Activated naive CD4-positive, alpha-beta T cell treated with anti-CD3 and anti-CD28 coated beads, Interleukin-2, amount 50 U/mL, for 72 hours (primary cell): ENCODE data around the gene SYCP2. TPM values are rescaled to one million over a fixed set of nuclear protein-coding genes. Genes with fewer than 3 reads are reported as not detected.

Experiments
- ATAC-seq, 2 donors: fragments of 150-1000 bp; cut with Tn5 transposase; 2 replicates each; pipeline ENCODE4 v1.10.0; 2021; ENCODE audit warnings: mild to moderate bottlenecking in 2 of 2, moderate library complexity in 2 of 2
- DNase-seq, 2 donors: peaks; one replicate each; pipeline ENCODE4 v3.0.0; 2021 to 2022; ENCODE audit warnings: low spot score in 2 of 2
- H3K27ac Mint-ChIP-seq, 2 donors: one replicate each; pipeline ENCODE4 v1.8.0; 2022; ENCODE audit warnings: mild to moderate bottlenecking in 2 of 2, mixed read lengths in 2 of 2
- H3K36me3 Mint-ChIP-seq, 2 donors: one replicate each; pipeline ENCODE4 v1.8.0; 2022; ENCODE audit warnings: mixed read lengths in 2 of 2
- H3K9me3 Mint-ChIP-seq, 2 donors: one replicate each; pipeline ENCODE4 v1.8.0; 2022; ENCODE audit warnings: mixed read lengths in 2 of 2
- total RNA-seq, 2 donors: library from RNA; stranded (reverse); gene quantifications; one replicate each; pipeline ENCODE4 v1.2.3, GENCODE V29; 2022

The SYCP2 gene
- total RNA-seq, 2 donors from 2014 or later = 0.84 to 2.2 TPM

DNA sequence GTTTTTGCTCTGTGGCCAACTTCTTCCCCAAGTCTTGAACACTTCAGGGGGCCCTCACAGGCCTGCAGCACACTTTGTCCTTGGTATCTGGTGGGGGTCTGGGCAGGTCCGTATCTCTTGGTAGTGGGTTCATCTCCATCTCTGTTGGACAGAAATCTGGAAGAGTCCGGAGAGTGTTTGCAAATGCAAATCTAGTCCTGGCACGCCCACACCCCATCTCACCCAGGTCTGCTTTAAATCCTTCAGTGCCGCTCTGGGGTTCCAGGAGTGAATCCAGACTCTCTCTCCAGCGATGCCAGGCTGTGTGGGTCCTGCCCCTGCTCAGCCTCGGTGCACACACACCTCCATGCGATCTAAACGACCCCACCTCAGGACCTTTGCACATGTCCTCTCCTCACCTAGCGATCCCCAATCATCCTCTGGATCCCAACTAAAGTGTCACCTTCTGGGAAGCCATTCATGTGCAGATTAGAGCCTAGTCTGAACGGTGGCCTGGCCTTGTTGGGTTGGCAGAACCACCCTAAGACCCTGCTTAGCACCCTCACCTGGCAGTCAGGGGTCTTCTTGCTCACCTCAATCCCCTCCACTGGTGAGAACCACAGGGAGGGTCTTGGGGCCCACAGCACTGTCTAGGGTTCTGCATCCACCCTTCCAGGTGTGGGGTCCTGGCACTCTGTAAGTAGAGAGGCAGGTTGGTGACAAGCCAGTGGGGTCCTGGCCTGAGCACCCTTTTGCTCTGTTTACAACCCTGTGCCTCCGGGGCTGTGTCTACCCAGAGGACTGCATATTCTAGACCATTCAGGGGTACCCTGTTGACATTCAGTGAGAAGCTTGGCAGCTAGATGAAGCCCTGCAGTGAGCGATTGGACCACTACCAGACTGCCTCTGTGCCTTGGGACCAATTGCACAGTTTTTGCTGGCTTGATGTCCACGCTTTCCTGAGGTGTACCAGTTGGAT is 100.8 kb downstream of the SYCP2 start:
- no peaks in the 10 kb centered on the region for H3K36me3 Mint-ChIP-seq
- ATAC-seq = no peak
- H3K27ac Mint-ChIP-seq = no peak overlapping the region
- no peak for DNase-seq
- H3K9me3 Mint-ChIP-seq = no peaks in the 10 kb centered on the region

DNA sequence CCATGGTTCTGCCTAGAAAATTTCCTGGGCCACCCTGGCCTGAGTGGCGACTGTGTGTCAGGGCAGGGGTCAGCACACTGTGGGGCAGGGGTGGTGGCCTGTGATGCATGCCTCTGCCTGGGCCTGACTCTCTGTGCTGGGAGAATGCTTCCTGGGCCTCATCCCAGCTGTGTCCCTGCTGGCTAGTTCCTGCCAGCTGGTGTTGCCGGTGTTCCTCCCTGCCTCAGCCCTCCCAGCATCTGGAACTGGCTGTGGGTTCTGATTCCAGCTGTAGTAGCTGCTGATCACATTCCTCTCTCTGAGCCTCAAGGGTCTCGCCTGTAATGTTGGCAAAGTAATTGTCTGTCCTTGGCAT is 101.5 kb downstream of the SYCP2 start:
- DNase-seq (no peak), ATAC-seq (no peak)
- H3K36me3 Mint-ChIP-seq = no peaks in the 10 kb centered on the region
- H3K27ac Mint-ChIP-seq = no peak overlapping the region
- no peaks in the 10 kb centered on the region for H3K9me3 Mint-ChIP-seq

DNA sequence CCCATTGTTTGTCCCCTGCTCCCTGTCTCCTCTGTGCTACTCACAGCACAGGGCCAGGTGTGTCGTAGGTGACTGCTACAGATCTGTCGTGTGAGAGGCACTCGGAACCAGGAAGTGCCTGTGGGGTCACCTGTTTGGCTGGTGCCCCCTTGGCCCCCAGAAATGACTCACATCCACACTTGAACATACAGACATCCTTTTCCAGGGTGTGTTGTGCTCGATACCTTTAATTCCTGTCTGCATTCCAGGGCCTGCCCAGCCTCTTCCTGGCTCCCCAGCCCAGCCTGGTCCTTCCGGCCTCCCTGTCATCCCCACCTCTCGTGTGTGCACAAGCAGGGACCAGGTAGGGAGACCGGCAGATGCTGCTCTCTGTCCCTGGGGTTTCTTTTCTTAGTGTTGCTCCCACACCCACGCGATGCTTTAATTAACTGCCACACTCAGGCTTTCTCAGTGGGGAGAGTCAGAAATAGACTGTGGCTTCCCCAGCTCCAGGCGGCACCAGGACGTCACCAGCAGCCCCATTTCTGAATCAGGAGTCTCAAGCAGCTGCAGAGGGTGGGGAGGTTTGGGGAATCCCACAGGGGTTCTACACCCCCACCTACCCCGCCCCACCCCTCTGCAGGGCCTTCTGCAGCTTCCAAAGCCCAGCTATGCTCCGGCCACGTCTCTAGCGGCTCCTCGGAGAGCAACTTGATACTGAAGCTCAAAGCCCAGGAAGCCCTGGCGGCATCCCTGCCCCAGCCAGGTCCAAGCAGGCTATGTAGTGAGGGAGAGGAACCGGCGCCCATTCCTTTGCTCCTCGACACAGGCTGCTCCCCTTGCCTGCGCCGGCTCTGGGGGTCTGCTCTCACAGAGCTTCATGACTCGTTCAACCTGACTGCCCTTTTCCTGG is 102.2 kb downstream of the SYCP2 start:
- DNase-seq (no peak), ATAC-seq (no peak)
- no peaks in the 10 kb centered on the region for H3K9me3 Mint-ChIP-seq
- no peaks in the 10 kb centered on the region for H3K36me3 Mint-ChIP-seq
- H3K27ac Mint-ChIP-seq = no peak overlapping the region

DNA sequence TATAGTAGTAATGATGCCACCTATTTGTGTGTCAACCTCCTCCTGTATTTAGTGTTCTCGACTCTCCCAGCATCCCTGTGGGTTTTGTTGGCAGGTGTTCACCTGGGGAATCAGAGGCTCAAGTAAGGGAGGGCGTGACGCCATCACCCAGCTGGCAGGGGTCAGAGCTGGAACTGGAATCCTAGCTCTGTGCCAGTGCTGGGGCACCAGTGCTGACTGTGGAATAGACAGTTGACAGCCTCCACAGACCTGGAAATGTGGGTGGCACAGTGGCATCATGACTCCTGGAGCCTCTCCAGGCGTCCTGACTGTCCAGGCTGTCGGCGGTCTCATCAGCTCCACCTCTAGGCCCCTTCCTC is 102.8 kb downstream of the SYCP2 start:
- Mint-ChIP-seq H3K36me3 (no peaks in the 10 kb centered on the region), H3K27ac (no peak overlapping the region), H3K9me3 (no peaks in the 10 kb centered on the region)
- ATAC-seq (no peak), DNase-seq (no peak)

DNA sequence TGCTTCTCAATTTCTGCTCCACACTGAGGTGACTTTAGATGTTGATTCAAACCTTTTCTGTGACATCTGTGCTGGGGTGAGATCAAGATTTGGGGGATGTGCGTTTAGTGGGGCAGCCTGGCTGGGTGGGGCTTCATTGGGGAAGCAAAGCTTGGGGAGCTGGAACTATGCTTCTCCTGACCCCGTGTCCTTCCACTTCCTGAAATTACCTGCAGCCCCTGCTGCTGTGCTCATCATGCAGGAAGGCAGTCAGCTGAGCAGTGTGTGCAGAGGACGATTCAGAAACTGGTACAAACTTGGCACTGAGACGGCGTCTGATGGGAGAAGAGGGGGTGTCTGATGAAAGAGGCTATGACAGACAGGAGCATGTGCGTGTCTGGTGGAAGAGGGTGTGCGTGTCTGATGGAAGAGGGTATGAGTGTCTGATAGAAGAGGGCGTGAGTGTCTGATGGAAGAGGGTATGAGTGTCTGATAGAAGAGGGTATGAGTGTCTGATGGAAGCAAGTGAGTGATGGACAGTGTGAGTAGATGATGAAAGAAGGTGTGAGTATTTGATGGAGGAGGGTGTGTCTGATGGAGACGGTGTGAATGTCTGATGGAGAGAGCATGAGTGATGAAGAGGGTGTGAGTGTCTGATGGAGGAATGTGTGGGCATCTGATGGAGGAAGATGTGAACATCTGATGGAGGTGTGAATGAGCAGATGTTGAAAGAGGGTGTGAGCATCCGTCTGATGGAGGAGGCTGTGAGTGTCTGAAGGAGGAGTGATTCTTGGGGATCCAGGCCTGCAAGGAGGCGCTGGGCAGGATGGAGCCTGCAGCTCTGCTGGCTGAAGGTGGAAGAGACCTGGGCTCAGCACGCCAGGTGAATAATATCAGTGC is 103.4 kb downstream of the SYCP2 start:
- Mint-ChIP-seq H3K9me3 (no peaks in the 10 kb centered on the region), H3K27ac (no peak overlapping the region), H3K36me3 (no peaks in the 10 kb centered on the region)
- DNase-seq (no peak), ATAC-seq (no peak)

DNA sequence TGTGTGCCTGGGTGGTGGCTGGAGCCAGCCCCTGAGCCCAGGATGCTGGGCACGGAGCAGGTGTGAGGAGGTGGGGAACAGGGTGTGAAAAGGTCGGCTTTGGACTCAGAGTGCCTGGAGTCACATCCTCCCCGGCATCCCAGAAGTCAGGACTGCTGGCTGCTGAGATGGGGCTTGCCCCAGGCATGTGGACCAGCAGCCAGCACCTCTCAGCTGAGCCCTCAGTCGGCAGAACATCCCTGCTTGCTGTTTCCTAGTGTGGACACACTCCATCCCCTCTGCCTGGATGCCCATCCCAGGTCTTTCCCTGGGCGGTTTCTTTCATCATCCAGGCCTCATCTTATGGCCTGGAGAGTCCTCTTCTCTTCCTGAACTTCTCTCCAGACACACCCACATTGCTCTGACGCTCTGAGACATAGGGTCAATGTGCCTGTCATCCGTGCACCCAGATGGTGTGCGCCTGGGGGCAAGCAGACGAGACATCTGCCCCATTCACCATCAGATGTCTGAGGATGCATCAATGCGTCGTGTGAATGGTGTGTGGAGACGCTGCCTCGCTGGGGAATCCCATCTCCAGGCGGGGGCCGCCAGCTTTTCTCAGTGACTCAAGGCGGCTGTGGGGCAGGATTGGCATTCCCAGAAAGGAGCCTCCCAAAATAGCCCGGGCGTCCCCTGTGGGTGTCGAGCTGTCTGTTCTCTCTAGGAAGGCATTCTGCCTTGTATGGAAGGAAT is 104.2 kb downstream of the SYCP2 start:
- H3K36me3 Mint-ChIP-seq = no peaks in the 10 kb centered on the region
- DNase-seq = no peak

DNA sequence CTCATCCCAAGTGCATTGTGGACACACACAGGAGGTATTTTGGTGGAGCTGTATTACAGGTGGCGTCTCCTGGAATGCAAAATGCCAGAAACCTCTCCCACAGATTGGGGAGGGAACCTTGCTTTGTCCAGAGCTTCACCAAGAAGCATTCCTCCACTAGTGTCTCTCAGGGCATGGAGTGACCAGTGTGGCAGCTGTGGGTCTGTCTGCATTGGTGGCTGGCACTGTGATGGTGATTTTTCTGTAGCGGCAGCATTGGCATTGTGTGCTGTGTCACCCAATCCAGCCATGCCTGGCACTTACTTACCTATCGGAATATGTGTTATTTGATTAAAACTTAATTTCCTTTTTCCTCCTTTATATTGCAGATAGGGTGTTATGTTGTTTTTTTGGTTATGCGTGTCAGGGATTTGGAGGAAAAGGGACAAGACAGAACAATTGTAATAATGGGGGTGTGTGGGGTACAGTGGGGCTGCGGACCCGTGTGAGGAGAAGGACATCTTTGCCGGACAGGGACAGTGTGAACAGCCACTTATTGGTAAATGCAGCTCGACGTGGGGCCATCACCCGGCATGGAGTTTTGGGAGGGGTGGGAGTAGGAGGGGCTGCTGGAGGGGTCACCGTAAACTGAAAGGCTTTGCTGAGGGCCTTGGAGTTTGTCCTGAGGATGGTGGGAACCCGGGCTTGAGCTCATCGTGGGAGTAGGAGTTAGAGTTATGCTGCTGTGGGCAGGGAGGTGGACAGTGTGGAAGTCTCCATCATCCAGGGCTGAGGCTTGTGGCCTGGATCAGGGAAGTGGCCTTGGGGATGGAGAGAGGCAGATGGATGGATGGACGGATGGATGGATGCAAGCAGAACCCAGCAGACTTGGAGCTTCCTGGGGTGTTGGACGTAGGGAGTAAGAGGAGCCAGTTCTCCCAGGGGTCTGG is 105.0 kb downstream of the SYCP2 start:
- H3K27ac Mint-ChIP-seq = peak overlapping the region in 1 of 2 donors; percentile 3
- ATAC-seq (no peak), DNase-seq (no peak)
- H3K36me3 Mint-ChIP-seq = no peaks in the 10 kb centered on the region
- H3K9me3 Mint-ChIP-seq = no peaks in the 10 kb centered on the region

More for the DNA sequence above, 104.2 kb downstream of the SYCP2 start:
- no peaks in the 10 kb centered on the region for H3K9me3 Mint-ChIP-seq
- ATAC-seq = no peak
- no peak overlapping the region for H3K27ac Mint-ChIP-seq

DNA sequence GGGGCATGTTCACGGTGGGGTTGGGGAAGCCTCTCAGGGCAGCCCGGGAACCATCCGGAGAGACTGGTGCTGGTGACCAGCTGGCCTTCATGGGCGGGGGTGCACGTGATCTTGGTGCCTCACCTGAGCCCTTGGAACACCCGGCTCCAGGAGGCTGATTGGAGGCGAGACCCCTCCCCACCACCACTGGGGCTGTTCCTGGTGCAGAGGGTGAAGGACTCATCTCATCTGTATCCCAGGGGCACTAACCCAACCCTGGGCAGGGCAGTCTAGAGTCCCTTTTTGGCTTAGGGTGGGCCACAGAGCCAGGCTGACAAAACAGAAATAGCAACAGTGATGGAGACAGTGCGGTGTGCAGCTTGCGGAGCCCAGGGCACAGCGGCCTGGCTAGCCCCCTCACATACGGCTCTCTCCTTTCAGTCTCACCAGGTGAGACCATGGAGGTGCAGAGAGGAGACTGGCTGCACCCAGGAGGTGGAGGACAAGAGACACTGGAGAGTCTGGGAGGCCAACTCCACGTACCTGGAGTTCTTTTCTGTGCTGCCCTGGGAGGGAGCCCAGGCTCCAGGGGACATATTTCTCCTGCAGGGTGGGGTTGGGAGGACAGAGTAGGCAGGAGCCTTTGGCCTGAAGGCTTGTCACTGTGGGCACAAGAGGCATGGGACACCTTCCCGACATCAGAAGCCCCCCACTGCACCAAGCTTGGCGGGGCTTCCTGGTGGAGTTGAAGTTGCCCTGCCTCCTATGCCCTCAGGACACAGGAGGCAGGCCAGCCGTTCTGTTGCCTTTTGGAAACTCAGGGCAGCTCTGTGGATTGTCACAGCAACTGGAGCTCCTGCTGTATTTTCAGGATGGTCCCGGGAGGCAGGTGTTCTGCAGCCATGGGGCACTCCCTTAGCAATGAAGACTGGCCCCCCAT is 106.0 kb downstream of the SYCP2 start:
- H3K9me3 Mint-ChIP-seq = no peaks in the 10 kb centered on the region
- no peak overlapping the region for H3K27ac Mint-ChIP-seq

DNA sequence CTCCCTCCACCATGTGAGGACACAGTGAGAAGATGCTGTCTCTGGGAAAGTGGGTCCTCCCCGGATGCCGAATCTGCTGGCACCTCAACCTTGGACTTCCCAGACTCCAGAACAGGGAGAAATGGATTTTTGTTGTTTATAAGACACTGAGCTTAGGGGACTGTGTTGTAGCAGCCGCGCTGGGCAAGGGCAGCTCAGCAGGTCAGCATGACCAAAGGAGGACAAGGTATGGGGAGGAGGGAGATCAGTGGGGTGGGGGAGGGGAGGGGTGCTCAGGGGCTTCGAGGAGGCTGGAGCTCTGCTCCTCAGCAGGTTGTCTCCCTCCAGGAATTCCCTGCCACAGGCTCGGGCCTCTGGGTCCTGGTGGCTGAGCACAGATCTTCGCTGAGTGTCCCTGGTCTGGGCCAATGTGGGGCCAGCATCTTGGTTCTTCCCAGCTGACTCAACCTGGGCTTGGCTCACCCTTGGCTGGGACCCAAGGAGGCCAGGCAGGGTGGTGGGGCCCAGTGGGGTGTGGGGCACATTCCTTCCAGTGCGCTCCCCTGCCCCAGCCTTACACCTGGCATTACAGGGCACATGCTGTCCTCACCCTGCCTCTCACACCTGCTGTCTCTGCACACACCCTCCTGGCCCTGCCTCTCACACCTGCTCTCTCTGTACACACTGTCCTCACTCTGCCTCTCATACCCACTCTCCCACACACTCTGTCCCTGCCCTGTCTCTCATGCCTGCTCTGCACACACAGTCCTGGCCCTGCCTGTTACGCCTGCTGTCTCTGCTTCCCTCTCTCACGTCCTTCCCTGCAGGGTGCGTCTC is 107.3 kb downstream of the SYCP2 start:
- DNase-seq (no peak), ATAC-seq (no peak)
- Mint-ChIP-seq H3K27ac (no peak overlapping the region), H3K9me3 (no peaks in the 10 kb centered on the region), H3K36me3 (no peaks in the 10 kb centered on the region)

More for the DNA sequence above, 106.0 kb downstream of the SYCP2 start:
- DNase-seq (no peak), ATAC-seq (no peak)
- no peaks in the 10 kb centered on the region for H3K36me3 Mint-ChIP-seq

DNA sequence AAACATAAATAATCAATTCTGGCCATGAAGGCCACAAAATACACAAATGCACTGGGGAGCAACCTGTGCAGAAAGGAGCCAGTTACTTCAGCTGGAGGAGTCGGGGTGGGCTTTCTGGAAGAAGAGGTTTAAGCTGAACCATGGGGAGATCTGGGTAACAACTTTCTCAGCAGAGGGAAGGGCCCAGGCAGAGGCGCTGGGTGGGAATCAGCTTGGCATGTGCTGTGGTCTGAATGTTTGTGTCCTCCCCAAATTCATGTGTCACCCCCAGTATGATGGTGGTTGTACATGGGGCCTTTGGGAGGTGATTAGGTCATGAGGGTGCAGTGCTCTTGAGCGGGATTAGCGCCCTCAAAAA is 107.9 kb downstream of the SYCP2 start:
- Mint-ChIP-seq H3K27ac (no peak overlapping the region), H3K9me3 (no peaks in the 10 kb centered on the region), H3K36me3 (no peaks in the 10 kb centered on the region)
- ATAC-seq = no peak
- DNase-seq = no peak

DNA sequence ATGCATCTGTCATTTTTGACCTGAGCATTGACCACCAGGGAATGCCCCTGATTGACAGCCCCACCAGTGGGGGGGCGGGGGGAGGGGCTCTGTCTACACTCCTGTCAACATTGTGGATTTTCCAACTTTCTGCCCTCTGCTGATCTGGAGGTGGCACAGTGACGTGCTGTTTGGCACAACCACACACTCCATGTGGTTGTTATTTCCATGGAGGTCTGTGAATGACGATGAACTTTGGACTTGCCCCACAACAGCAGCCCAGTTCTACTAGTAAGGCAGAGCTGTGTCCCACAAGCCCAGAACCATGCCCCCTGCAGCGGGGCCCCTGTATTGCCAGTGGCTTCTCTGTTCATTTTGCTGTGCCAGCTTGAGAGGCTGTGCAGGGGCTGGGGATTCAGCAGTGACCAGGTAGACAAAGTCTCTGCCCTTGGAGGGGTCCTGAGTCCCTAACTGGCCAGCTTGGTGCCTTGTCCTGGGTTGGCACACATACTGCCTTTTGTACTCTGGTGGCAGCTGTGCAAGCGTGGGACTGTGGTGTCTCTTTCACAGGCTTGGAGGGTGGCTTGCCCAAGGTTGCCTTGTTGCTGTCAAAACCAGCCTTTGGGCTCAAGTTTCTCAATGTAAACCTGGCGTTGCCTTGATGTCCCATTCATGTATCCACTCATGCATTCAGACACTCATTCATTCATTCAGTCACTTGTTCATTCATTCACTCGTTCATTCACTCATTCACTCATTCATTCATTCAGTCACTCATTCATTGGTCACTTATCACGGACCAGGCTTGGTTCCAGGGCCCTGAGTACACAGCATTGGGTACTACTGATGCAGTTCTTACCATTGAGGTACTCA is 108.5 kb downstream of the SYCP2 start:
- H3K27ac Mint-ChIP-seq = no peak overlapping the region
- DNase-seq = no peak
- H3K36me3 Mint-ChIP-seq = no peaks in the 10 kb centered on the region
- ATAC-seq = no peak
- H3K9me3 Mint-ChIP-seq = no peaks in the 10 kb centered on the region

DNA sequence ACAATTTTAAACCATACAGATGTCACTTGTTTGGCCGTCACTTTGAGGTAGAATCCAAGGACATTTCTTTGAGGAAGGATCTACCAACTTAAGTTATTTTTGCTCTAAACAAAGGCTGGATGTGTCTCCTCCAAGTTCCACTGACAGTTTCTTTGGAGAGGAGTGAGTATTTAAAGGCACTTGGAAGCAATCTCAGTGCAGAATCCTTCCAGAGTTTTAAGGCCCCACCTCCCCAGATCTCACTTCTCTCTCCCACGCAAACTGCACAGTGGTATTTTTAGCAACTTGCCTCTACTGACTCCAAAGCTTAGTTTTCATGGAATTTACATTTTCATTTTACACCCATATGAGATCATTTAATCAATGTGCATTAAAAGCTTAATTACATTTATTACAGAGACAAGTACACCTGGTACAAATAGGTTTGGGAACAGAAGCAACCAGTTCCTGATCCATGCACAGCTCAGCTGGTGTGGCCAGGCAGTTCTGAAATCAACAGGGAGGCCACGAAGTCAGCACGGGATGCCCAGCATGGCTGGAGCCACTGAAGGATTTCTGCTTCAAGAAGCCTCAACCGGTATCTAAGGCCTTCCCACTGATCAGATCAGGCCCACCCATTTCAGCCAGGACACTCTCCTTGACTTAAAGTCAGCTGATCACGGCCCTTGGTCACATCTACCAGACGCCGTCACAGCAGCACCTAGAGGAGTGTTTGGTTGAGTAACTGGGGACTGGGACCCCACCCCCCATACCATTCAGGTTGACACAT is 109.8 kb downstream of the SYCP2 start:
- DNase-seq (no peak), ATAC-seq (no peak)
- no peak overlapping the region for H3K27ac Mint-ChIP-seq
- H3K36me3 Mint-ChIP-seq = no peaks in the 10 kb centered on the region
- H3K9me3 Mint-ChIP-seq = no peaks in the 10 kb centered on the region
